Breast epithelium (tissue), 3 donors: ENCODE measurements around the gene NLRP2B.

Experiments used
- POLR2A ChIP-seq: fragments of 450-650 bp; IDR thresholded peaks from one replicate; pipeline ENCODE4 v1.6.1; 2016; ENCODE audit warnings: antibody characterized with exemption, mild to moderate bottlenecking, moderate library complexity
- POLR2AphosphoS5 ChIP-seq, 3 donors: sonication (generic); formaldehyde crosslinking; IDR thresholded peaks; one replicate each; pipeline ENCODE4 v1.6.1; 2017; ENCODE audit warnings: antibody characterized with exemption in 3 of 3
- TF ChIP-seq, protein P1 (sequence below), 3 donors: fragments of 450-650 bp; IDR thresholded peaks; one replicate each; pipeline ENCODE4 v1.5.1; 2016 to 2017; ENCODE audit warnings: antibody characterized with exemption in 3 of 3, mild to moderate bottlenecking in 3 of 3, moderate library complexity in 3 of 3

DNA sequence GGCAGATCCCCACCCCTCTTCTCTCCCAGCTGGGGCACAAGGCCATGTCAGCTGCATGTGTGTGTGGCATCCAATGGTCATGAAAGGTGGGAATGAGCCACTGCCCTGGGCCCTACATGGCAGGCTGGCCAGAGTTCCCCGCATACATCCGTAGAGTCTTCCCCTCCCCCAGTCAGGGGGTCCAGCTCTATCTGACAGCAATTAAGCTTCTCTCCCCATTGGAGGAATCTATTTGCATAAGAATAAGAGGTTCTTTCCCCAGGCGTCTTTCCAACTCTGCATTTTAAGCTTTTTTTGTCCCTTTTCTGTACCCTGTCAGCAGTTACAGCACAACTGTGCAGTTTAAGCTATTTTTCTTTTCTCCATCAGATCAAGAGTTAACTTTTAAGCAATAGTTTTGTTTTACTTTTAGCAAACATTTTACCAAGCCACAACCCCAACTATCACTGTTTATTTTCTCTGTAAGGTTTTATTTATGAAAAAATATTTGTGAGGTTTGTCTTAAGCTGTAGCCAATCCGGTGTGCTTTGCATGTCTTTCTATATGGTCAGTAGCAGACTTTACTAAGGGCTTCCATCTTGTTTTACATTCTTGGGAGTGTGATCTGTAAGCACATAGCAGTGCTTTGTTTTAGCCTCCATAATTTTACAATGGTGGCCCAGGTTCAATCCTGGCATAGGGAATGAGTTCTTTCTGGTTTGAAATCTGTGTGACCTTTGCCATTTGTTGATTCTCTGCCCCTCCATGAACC, 28.7 kb downstream of the NLRP2B start:
- TF ChIP-seq POLR2A: no peak
- TF ChIP-seq, protein P1, sequence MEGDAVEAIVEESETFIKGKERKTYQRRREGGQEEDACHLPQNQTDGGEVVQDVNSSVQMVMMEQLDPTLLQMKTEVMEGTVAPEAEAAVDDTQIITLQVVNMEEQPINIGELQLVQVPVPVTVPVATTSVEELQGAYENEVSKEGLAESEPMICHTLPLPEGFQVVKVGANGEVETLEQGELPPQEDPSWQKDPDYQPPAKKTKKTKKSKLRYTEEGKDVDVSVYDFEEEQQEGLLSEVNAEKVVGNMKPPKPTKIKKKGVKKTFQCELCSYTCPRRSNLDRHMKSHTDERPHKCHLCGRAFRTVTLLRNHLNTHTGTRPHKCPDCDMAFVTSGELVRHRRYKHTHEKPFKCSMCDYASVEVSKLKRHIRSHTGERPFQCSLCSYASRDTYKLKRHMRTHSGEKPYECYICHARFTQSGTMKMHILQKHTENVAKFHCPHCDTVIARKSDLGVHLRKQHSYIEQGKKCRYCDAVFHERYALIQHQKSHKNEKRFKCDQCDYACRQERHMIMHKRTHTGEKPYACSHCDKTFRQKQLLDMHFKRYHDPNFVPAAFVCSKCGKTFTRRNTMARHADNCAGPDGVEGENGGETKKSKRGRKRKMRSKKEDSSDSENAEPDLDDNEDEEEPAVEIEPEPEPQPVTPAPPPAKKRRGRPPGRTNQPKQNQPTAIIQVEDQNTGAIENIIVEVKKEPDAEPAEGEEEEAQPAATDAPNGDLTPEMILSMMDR (IDR thresholded peaks at IDR 0.05): no peak
- TF ChIP-seq POLR2AphosphoS5 (IDR thresholded peaks at IDR 0.05): no peak
